DMS53 treated with DMSO at 0.1 percent for 48 hours (cell line): ENCODE data around the gene SPOCD1.

ENCODE experiments used
- DNase-seq: peaks from one replicate; lab custom pipeline; 2025; ENCODE audit not compliant: unreplicated experiment; lab: John Stamatoyannopoulos, UW

The SPOCD1 gene

GRCh38 chr1:31773861-31774260 is 42.0 kb downstream of the SPOCD1 start:
- DNase-seq: no peak

- DNase-seq: no peak
These were observed 43.1 kb downstream of the SPOCD1 start for GRCh38 chr1:31772669-31773248.

GRCh38 chr1:31771891-31772668 is 43.7 kb downstream of the SPOCD1 start:
- peak; percentile 14 for DNase-seq

GRCh38 chr1:31769720-31770390 is 46.0 kb downstream of the SPOCD1 start:
- DNase-seq: no peak

GRCh38 chr1:31768939-31769704 is 46.7 kb downstream of the SPOCD1 start:
- peak; percentile 77 for DNase-seq

GRCh38 chr1:31768407-31768907 is 47.4 kb downstream of the SPOCD1 start:
- DNase-seq: no peak

- no peak for DNase-seq
These were observed 48.6 kb downstream of the SPOCD1 start for GRCh38 chr1:31767225-31767624.

GRCh38 chr1:31765516-31765915 is 50.3 kb downstream of the SPOCD1 start:
- DNase-seq: no peak

- DNase-seq: no peak
These were observed 50.8 kb downstream of the SPOCD1 start for GRCh38 chr1:31765041-31765467.

GRCh38 chr1:31764312-31765040 is 51.3 kb downstream of the SPOCD1 start, which contains the start of gene ADGRB2:
ADGRB2 (minus strand) TSS chr1:31764340; CDS start chr1:31757221, 7,119 bp downstream.
- peak; percentile 15 for DNase-seq

- no peak for DNase-seq
These were observed 52.0 kb downstream of the SPOCD1 start for GRCh38 chr1:31763671-31764311.

GRCh38 chr1:31762726-31763670 is 52.8 kb downstream of the SPOCD1 start:
- peak; percentile 64 for DNase-seq

GRCh38 chr1:31762323-31762722 is 53.5 kb downstream of the SPOCD1 start:
- DNase-seq: no peak

GRCh38 chr1:31761883-31762282 is 53.9 kb downstream of the SPOCD1 start:
- no peak for DNase-seq

- DNase-seq: peak; percentile 60
These were observed 55.1 kb downstream of the SPOCD1 start for GRCh38 chr1:31760471-31761470.

- DNase-seq: no peak
These were observed 56.4 kb downstream of the SPOCD1 start for GRCh38 chr1:31759298-31760023.

GRCh38 chr1:31758823-31759222 is 57.0 kb downstream of the SPOCD1 start:
- DNase-seq: no peak
